Measurements from ENCODE around the gene EIF3L. TPM values are rescaled to one million over a fixed set of nuclear protein-coding genes. Genes with fewer than 3 reads are reported as not detected.

EIF3L gene
- total and polyA plus RNA-seq, 2 of the 8 experiments (the other 6 are each of a cell fraction or from before 2014, with no cell fraction given): 639 to 886 TPM

DNA sequence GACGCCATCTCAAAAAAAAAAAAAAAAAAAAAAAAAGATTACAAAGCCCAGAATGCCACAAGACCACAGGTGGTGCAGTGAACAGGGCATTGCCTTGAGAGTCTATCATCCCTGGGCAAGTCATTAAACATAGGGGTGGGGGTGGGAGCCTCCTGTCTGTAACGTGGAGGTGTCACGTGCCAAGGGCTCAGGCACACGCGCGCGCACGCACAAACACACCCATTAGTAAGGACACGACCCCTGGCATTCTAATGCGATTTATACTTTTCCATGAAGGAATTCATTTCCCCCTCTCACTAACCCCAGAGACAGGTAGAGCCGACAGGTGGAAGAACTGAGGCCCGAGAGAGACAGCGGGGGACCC, 47.3 kb upstream of the EIF3L start:
- Histone ChIP-seq H3K27me3 (replicated peaks in 1 of 4; ENCODE audit: control insufficient read depth in 3 of 4, extremely low read depth in 1 of 4, insufficient read depth in 3 of 4, low read length in 3 of 4) (peaks cover 3 to 33% (median 27%) of the 10 kb centered on the region in 4 experiments), H3K79me2 (ENCODE audit: control insufficient read depth in 1 of 2, insufficient read depth in 2 of 2, low read length in 2 of 2) (peaks cover 0 to 7% of the 10 kb centered on the region in 2 experiments; a peak in 1 of 4 replicates), H4K8ac (ENCODE audit: extremely low read depth, insufficient read depth, low read length) (no peak overlapping the region; the same call in 1 of the 2 replicates), H2BK12ac (ENCODE audit: low read depth, low read length) (no peak overlapping the region), H2BK120ac (replicated peaks; ENCODE audit: low read depth, low read length) (no peak overlapping the region), H3K14ac (ENCODE audit: insufficient read length) (no peak overlapping the region), H4K91ac (replicated peaks; ENCODE audit: insufficient read length, low read length) (no peak overlapping the region), H3K9me3 (ENCODE audit: insufficient read depth in 2 of 2, low read depth in 1 of 2, low read length in 1 of 2) (no peaks in the 10 kb centered on the region), H3K18ac (ENCODE audit: extremely low read depth, low read length) (no peak overlapping the region; the same call in 1 of the 2 replicates), H2BK20ac (ENCODE audit: low read length) (no peak overlapping the region), H3K9ac (replicated peaks in 1 of 4; ENCODE audit: extremely low read depth in 1 of 4, low read depth in 3 of 4, low read length in 3 of 4) (no peak overlapping the region), H2AFZ (ENCODE audit: low read length) (peak overlapping the region; percentile 66; the same call in 1 of the 2 replicates), H3K36me3 (ENCODE audit: control insufficient read depth in 2 of 4, insufficient read depth in 4 of 4, low read length in 3 of 4) (no peaks in the 10 kb centered on the region), H4K5ac (ENCODE audit: insufficient read length, low read depth, low read length) (no peak overlapping the region), H3K23ac (ENCODE audit: insufficient read length) (no peak overlapping the region), H3K4me2 (ENCODE audit: insufficient read depth in 1 of 2, low read depth in 2 of 2, low read length in 2 of 2) (peak overlapping the region; percentile 91 to 94), H2BK5ac (ENCODE audit: low read depth, low read length) (no peak overlapping the region), H3K79me1 (ENCODE audit: low read depth, low read length) (peaks cover 3% of the 10 kb centered on the region), H4K20me1 (replicated peaks in 1 of 2; ENCODE audit: control insufficient read depth in 1 of 2, insufficient read depth in 2 of 2, low read length in 2 of 2) (peaks cover 0 to 2% of the 10 kb centered on the region in 2 experiments), H3K23me2 (ENCODE audit: low read depth, low read length) (peaks cover 40% of the 10 kb centered on the region), H2AK5ac (ENCODE audit: low read depth, low read length) (no peak overlapping the region), H3K4ac (replicated peaks; ENCODE audit: insufficient read length, low read depth, low read length) (no peak overlapping the region), H2BK15ac (ENCODE audit: low read length) (no peak overlapping the region), H3K56ac (replicated peaks; ENCODE audit: insufficient read length, low read depth, low read length) (no peak overlapping the region), H3K4me1 (replicated peaks in 1 of 4; ENCODE audit: control insufficient read depth in 3 of 4, insufficient read depth in 4 of 4, low read length in 3 of 4) (peaks cover 0 to 22% (median 19%) of the 10 kb centered on the region in 4 experiments; a peak in 6 of 7 replicates), H3K27ac (ENCODE audit: low read depth, low read length) (no peak overlapping the region), H3K4me3 (ENCODE audit: extremely low read depth in 1 of 4, insufficient read depth in 2 of 4, low read depth in 3 of 4, low read length in 4 of 4) (peak overlapping the region; percentile 79 to 91 (median 86))
- TF ChIP-seq SIN3A (conservative IDR thresholded peaks at IDR 0.05 in 1 of 2, IDR thresholded peaks at IDR 0.05 in 1 of 2; ENCODE audit: low read depth in 1 of 2, low read length in 2 of 2) (no peak), POLR2A (IDR thresholded peaks at IDR 0.05; ENCODE audit: control extremely low read depth in 1 of 2, low read depth in 2 of 2, low read length in 2 of 2) (no peak), CBX8 (IDR thresholded peaks at IDR 0.05; ENCODE audit: borderline replicate concordance, low read depth, low read length) (no peak), HDAC2 (IDR thresholded peaks at IDR 0.05; ENCODE audit: borderline replicate concordance in 1 of 2, low read depth in 2 of 2, low read length in 2 of 2) (0 out of 4 replicates have a peak, but pooled peaks of 1 of the 2 experiments have one; percentile 3)
- ChIA-PET POLR2A (ENCODE audit: partially characterized antibody) (interaction anchor here (0.6 to 8.8 kb wide), 8 partner anchors 10 to 389 kb away, joined by 3 to 142 read pairs (median 6); partner anchors contain the start of genes GALR3 and GGA1), CTCF (ENCODE audit: partially characterized antibody) (interaction anchor here (1.0 to 2.7 kb wide), 3 partner anchors 10 to 19 kb away, joined by 4 to 8 read pairs (median 4); no protein-coding TSS in a partner anchor)
- DNase-seq (ENCODE audit: low read depth in 1 of 2, low spot score in 2 of 2): no peak
- WGBS, 2 experiments (ENCODE audit: extremely low coverage in 1 of 2, insufficient coverage in 1 of 2, insufficient read length in 1 of 2, insufficient replicate concordance in 2 of 2, low coverage in 1 of 2, low lambda C conversion rate in 2 of 2, missing lambda C conversion rate in 1 of 2): 5% methylated on average over 12 of the region's 13 CpGs; no CpG with 5 or more reads in 1 of the 2 experiments
- FAIRE-seq: no peak
